Adrenal gland (tissue), 12 donors: ENCODE results near the gene RUFY2. TPM values are rescaled to one million over a fixed set of nuclear protein-coding genes. Genes with fewer than 3 reads are reported as not detected.
A peak's percentile ranks its signal among the peaks of the same experiment; 100 is the strongest.

Experiments used
- DNase-seq, 7 donors: peaks; one replicate each; pipeline ENCODE4 v3.0.0-alpha.2; 2019 to 2020
- H3K27ac ChIP-seq, 5 donors: fragments of 200-600 bp; sonication (generic) in 4 of 5; 1 replicate in 3 of 5; 2 replicates in 2 of 5; pipeline versions ENCODE4 v1.5.1 to v1.8.0; 2016 to 2020; ENCODE audit warnings: mild to moderate bottlenecking in 1 of 5
- H3K27me3 ChIP-seq: fragments of 200-600 bp; 2 replicates; pipeline ENCODE4 v1.8.0; 2021
- H3K36me3 ChIP-seq, 2 donors: fragments of 200-600 bp; replicated peaks in 1 of 2; 1 replicate in 1 of 2; 2 replicates in 1 of 2; pipeline versions ENCODE4 v1.5.1 to v1.8.0; 2018 to 2022
- H3K4me1 ChIP-seq, 2 donors: fragments of 200-600 bp; replicated peaks in 1 of 2; 1 replicate in 1 of 2; 2 replicates in 1 of 2; pipeline versions ENCODE4 v1.5.1 to v1.8.0; 2018 to 2021
- H3K4me3 ChIP-seq, 4 donors: fragments of 200-600 bp; sonication (generic) in 3 of 4; one replicate each; pipeline ENCODE4 v1.5.1; 2016 to 2018
- H3K9me3 ChIP-seq, 3 donors: fragments of 200-600 bp; sonication (generic) in 1 of 3; replicated peaks in 1 of 3; 1 replicate in 2 of 3; 2 replicates in 1 of 3; pipeline versions ENCODE4 v1.5.1 to v1.8.0; 2016 to 2021
- POLR2A ChIP-seq, 2 donors: fragments of 450-650 bp; IDR thresholded peaks; one replicate each; pipeline ENCODE4 v1.6.1; 2017; ENCODE audit warnings: antibody characterized with exemption in 2 of 2, mild to moderate bottlenecking in 2 of 2, moderate library complexity in 1 of 2
- WGBS, 4 donors: extraction: QIAGEN DNeasy Blood & Tissue Kit in 2 of 4; methylation state at CpG; one replicate each; pipeline versions ENCODE4 v1.1.5 to v1.1.7; 2013 to 2017; 5-methylcytosine and 5-hydroxymethylcytosine counted together
- intact Hi-C, 2 donors: fragments of 100-400 bp; cut with DNase I; formaldehyde crosslinking; loops; one replicate each; pipeline versions ENCODE4 v1.14.1 to v1.15.0; 2022 to 2023
- polyA plus RNA-seq, 3 donors: library from polyadenylated mRNA; stranded (reverse); fragments of 200-250 nt in 2 of 3; fragments of 350-450 nt in 1 of 3; fragmentation: Illumina TruSeq in 1 of 3; extraction: RNeasy Lipid Tissue Mini Kit (QIAGEN cat#74804) in 1 of 3; gene quantifications; one replicate each; pipeline ENCODE4 v1.2.3, GENCODE V29; 2013 to 2014
- total RNA-seq, 9 donors: library from RNA; depleted of rRNA in 4 of 9; stranded (reverse); fragments of >200 nt in 4 of 9; fragments of 120-200 nt in 1 of 9; fragmentation: NEBNext Ultra II Directional in 1 of 9; extraction: Animal tissue kit (Norgen Biotek cat#: 25700) in 1 of 9; gene quantifications; one replicate each; pipeline versions ENCODE4 v1.1.0 to v1.2.4, GENCODE V29; 2013 to 2023
- TF ChIP-seq, protein P1 (sequence below), 6 experiments: fragments of 450-650 bp in 4 of 6; fragments of 200-600 bp in 2 of 6; sonication (generic) in 1 of 6; IDR thresholded peaks; 1 replicate in 5 of 6; 2 replicates in 1 of 6; pipeline versions ENCODE4 v1.5.1 to v1.8.0; 2016 to 2021; ENCODE audit warnings: antibody characterized with exemption in 6 of 6, mild to moderate bottlenecking in 2 of 6, moderate library complexity in 1 of 6
- donor health status: healthy with polysubstance abuse.
- donor health status: Bipolar disorder and iron deficiency.
- donor health status: DM: yes; HTN: yes; CAD: no.
- donor health status: DM: no; HTN: no; CAD: no.
- donor health status: DM: no; HTN: no; CAD: no.
- donor health status: DM: yes; HTN: yes; CAD: no.

The RUFY2 gene
- total and polyA plus RNA-seq, 12 donors, result 6.5 to 26.0 (median 15.5) TPM

DNA sequence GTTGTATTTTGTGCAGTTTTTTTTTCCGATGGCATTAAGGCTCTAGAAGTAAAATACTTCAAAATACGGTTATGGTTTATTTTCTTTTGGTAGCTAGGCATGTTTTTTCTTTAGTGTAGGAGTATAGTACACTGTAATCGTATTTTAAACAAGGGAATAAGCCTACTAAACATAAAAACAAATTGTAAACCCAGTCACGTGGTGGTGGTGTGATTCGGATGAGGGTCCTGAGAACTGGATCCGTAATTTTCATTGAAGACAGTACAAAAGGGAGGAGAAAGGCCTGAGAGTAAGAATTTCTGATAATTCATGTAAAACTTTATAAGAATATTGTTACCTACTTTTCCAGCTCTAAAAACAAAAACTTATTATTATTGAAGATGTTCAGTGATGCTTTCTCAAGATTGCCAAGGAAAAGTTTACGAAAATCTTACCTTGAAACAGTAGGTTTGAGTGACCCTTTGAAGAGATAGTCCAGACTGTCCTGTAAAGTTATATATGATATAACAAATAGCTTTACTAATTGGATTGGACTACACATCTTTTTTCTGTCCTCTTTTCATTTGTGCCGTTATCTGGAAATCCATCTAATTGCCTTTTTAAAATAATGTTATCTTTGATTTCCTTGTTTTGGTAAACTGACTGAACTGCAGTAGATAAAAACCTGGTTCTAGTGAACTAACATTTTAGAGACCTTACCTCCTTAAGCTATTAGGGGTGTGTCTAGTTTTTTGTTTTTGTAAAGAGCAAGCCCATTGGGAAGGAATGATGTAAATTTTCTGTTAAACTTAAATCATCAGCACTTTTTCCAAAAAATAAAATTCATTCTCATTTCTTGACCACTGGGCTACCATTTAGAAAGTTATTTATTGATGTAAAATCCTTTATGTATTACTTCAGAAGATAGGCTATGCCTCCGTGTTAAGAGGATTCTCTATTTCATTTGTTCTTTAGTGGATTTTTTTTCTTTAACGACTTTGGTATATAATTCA is 73.3 kb downstream of the RUFY2 start:
- Histone ChIP-seq H3K4me1 (peaks cover 44 to 61% of the 10 kb centered on the region in 2 donors), H3K27ac (peak overlapping the region in 4 of 5 donors; percentile 98 to 100 (median 99)), H3K4me3 (peak overlapping the region in 3 of 4 donors; percentile 80 to 98 (median 87)), H3K36me3 (peaks cover 0 to 7% of the 10 kb centered on the region in 2 donors), H3K27me3 (no peaks in the 10 kb centered on the region), H3K9me3 (no peaks in the 10 kb centered on the region)
- no peak for DNase-seq
- WGBS, 4 donors, result 1 to 2% (median 2%) methylated on average over 10 of the region's 10 CpGs
- intact Hi-C loops, result no loop called here
- TF ChIP-seq, protein P1, sequence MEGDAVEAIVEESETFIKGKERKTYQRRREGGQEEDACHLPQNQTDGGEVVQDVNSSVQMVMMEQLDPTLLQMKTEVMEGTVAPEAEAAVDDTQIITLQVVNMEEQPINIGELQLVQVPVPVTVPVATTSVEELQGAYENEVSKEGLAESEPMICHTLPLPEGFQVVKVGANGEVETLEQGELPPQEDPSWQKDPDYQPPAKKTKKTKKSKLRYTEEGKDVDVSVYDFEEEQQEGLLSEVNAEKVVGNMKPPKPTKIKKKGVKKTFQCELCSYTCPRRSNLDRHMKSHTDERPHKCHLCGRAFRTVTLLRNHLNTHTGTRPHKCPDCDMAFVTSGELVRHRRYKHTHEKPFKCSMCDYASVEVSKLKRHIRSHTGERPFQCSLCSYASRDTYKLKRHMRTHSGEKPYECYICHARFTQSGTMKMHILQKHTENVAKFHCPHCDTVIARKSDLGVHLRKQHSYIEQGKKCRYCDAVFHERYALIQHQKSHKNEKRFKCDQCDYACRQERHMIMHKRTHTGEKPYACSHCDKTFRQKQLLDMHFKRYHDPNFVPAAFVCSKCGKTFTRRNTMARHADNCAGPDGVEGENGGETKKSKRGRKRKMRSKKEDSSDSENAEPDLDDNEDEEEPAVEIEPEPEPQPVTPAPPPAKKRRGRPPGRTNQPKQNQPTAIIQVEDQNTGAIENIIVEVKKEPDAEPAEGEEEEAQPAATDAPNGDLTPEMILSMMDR (IDR thresholded peaks at IDR 0.05), result no peak
- TF ChIP-seq POLR2A (IDR thresholded peaks at IDR 0.05), result no peak

DNA sequence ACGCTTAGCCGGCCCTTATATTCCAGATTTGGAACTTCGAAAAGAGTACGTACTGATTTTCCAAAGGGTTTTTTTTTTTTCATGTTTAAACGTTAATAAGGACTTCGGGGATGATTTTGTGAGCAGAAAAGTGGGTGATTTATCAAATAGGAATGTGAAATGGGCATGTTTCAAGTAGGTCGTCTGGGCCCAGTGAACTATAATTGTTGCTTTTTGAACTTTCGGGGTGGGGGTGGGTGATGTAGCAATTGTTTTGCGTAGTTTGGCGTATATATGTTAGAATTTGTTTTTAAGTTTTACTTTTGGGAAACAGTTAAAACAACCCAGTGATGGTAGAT is 74.0 kb downstream of the RUFY2 start:
- H3K9me3 ChIP-seq, result no peaks in the 10 kb centered on the region
- no peaks in the 10 kb centered on the region for H3K27me3 ChIP-seq
- TF ChIP-seq, protein P1 (IDR thresholded peaks at IDR 0.05), result no peak
- TF ChIP-seq POLR2A (IDR thresholded peaks at IDR 0.05), result no peak
- 0 to 3% (median 0%) methylated on average over 10 of the region's 10 CpGs for WGBS, 4 donors
- peak overlapping the region; percentile 76 to 98 (median 84) for H3K4me3 ChIP-seq
- H3K36me3 ChIP-seq, result peaks cover 0 to under 1% of the 10 kb centered on the region in 2 donors
- intact Hi-C loops, result no loop called here
- H3K4me1 ChIP-seq, result peaks cover 48 to 61% of the 10 kb centered on the region in 2 donors
- H3K27ac ChIP-seq, result peak overlapping the region; percentile 98 to 100 (median 99)
- no peak for DNase-seq

- H3K4me3 ChIP-seq, result peak within 1 kb of the TSS; percentile 76 to 98 (median 84)
- H3K27me3 ChIP-seq, result no peaks in the 10 kb centered on the region
- peaks cover 48 to 61% of the 10 kb centered on the region in 2 donors for H3K4me1 ChIP-seq
- TF ChIP-seq, protein P1 (IDR thresholded peaks at IDR 0.05), result peak in 3 of 6 experiments; percentile 42 to 64 (median 53)
- peak; percentile 87 to 94 for TF ChIP-seq POLR2A (IDR thresholded peaks at IDR 0.05)
- intact Hi-C loops, result no loop called here
- WGBS, 4 donors, result 0 to 1% (median 0%) methylated on average over 35 to 51 of the region's 51 CpGs
- no peaks in the 10 kb centered on the region for H3K36me3 ChIP-seq
- no peaks in the 10 kb centered on the region for H3K9me3 ChIP-seq
- peak; percentile 78 to 89 (median 82) for DNase-seq
- H3K27ac ChIP-seq, result peak within 1 kb of the TSS; percentile 98 to 100 (median 99)
Measured at GRCh38 chr10:68332259-68333057, 74.6 kb downstream of the RUFY2 start, which contains the start of gene PBLD. Gene PBLD (minus strand): TSS chr10:68332928. CDS start chr10:68306844, 26,084 bp downstream.
